HepG2 (cell line): ENCODE data around the gene GNB1. TPM values are rescaled to one million over a fixed set of nuclear protein-coding genes. Genes with fewer than 3 reads are reported as not detected.

Experiments
- AHDC1 ChIP-seq: sonication (generic); formaldehyde crosslinking; IDR thresholded peaks from 2 replicates; pipeline ENCODE4 v1.5.1; 2020; ENCODE audit warnings: mild to moderate bottlenecking, missing genetic modification reagents, borderline replicate concordance
- CBFB ChIP-seq: sonication (generic); formaldehyde crosslinking; IDR thresholded peaks from 2 replicates; pipeline ENCODE4 v1.4.0; 2020; ENCODE audit warnings: missing genetic modification reagents
- CCAR2 ChIP-seq: fragments of 200-400 bp; formaldehyde crosslinking; optimal IDR thresholded peaks from 2 replicates; pipeline ENCODE3; 2018; ENCODE audit warnings: low read depth, mild to moderate bottlenecking, low read length, moderate library complexity
- EEA1 ChIP-seq: sonication (generic); formaldehyde crosslinking; IDR thresholded peaks from 2 replicates; pipeline ENCODE4 v1.5.1; 2020; ENCODE audit warnings: mild to moderate bottlenecking, missing genetic modification reagents, borderline replicate concordance
- ETV6 ChIP-seq: sonication (generic); formaldehyde crosslinking; conservative IDR thresholded peaks from 2 replicates; pipeline ENCODE4 v1.4.0; 2020; ENCODE audit warnings: missing genetic modification reagents
- GMEB1 ChIP-seq: sonication (generic); formaldehyde crosslinking; IDR thresholded peaks from 2 replicates; pipeline ENCODE4 v1.5.1; 2020; ENCODE audit warnings: missing genetic modification reagents, mild to moderate bottlenecking, borderline replicate concordance
- HNRNPLL ChIP-seq: fragments of 200-400 bp; formaldehyde crosslinking; IDR thresholded peaks from 2 replicates; pipeline ENCODE4 v1.6.1; 2017; ENCODE audit warnings: mild to moderate bottlenecking, low read depth, low read length; ENCODE audit not compliant: poor library complexity, severe bottlenecking
- IKZF5 ChIP-seq: IDR thresholded peaks from 2 replicates; pipeline ENCODE4 v1.6.1; 2018; ENCODE audit warnings: missing genetic modification reagents, mild to moderate bottlenecking, missing compliant biosample characterization
- MAX ChIP-seq: IDR thresholded peaks from 2 replicates; pipeline ENCODE4 v1.6.1; 2012; ENCODE audit warnings: inconsistent platforms
- PHF8 ChIP-seq: sonication (generic); formaldehyde crosslinking; IDR thresholded peaks from 2 replicates; pipeline ENCODE4 v1.5.0; 2020; ENCODE audit warnings: missing genetic modification reagents
- POLR2A ChIP-seq, 2 experiments: IDR thresholded peaks; 2 replicates each; pipeline ENCODE4 v1.6.1; 2011; ENCODE audit warnings: low read depth in 2 of 2, low read length in 2 of 2, mild to moderate bottlenecking in 1 of 2, moderate library complexity in 1 of 2; ENCODE audit not compliant: insufficient read depth in 1 of 2
- TAF1 ChIP-seq: sonication (generic); formaldehyde crosslinking; IDR thresholded peaks from 2 replicates; pipeline ENCODE4 v1.4.0; 2020; ENCODE audit warnings: missing genetic modification reagents
- TAF15 ChIP-seq: fragments of 200-400 bp; formaldehyde crosslinking; IDR thresholded peaks from one replicate; pipeline ENCODE4 v1.6.1; 2018; ENCODE audit warnings: mild to moderate bottlenecking, low read depth, low read length; ENCODE audit not compliant: poor library complexity, severe bottlenecking
- TFDP1 ChIP-seq: IDR thresholded peaks from 2 replicates; pipeline ENCODE4 v1.6.1; 2016; ENCODE audit warnings: missing compliant biosample characterization, missing genetic modification reagents, borderline replicate concordance
- ZEB1 ChIP-seq: IDR thresholded peaks from 2 replicates; pipeline ENCODE4 v1.6.1; 2012; ENCODE audit warnings: mild to moderate bottlenecking, low read depth, inconsistent platforms; ENCODE audit not compliant: insufficient replicate concordance
- ZNF235 ChIP-seq: sonication (generic); formaldehyde crosslinking; IDR thresholded peaks from 2 replicates; pipeline ENCODE4 v1.8.1; 2023; ENCODE audit warnings: mild to moderate bottlenecking, missing genetic modification reagents, borderline replicate concordance
- ZNF607 ChIP-seq: sonication (generic); formaldehyde crosslinking; IDR thresholded peaks from 2 replicates; pipeline ENCODE4 v1.5.1; 2020; ENCODE audit warnings: missing genetic modification reagents, mild to moderate bottlenecking, borderline replicate concordance
- ZNF616 ChIP-seq: sonication (generic); formaldehyde crosslinking; IDR thresholded peaks from 2 replicates; pipeline ENCODE4 v1.5.0; 2020; ENCODE audit warnings: low read depth, mild to moderate bottlenecking, missing genetic modification reagents
- polyA plus RNA-seq, 8 experiments: library from polyadenylated mRNA; depleted of rRNA in 3 of 8; stranded (reverse) in 7 of 8; unstranded in 1 of 8; fragments of >200 nt; fragmentation: Illumina TruSeq in 4 of 8; extraction: Trizol in 4 of 8; gene quantifications; 2 replicates each; pipeline versions ENCODE4 v1.2.1 to v1.2.3, GENCODE V29; 2011 to 2016; ENCODE audit warnings: low read depth in 4 of 8, missing spikeins in 1 of 8, mixed read lengths in 1 of 8; ENCODE audit not compliant: insufficient read depth in 1 of 8
- total RNA-seq, 5 experiments: library from RNA; depleted of rRNA; stranded (reverse); fragments of >200 nt; fragmentation: Illumina TruSeq; extraction: Trizol; gene quantifications; 2 replicates each; pipeline ENCODE4 v1.2.3, GENCODE V29; 2016; ENCODE audit warnings: low read depth in 1 of 5

Gene GNB1
- total and polyA plus RNA-seq, 2 of the 13 experiments (the other 11 are each of a cell fraction or from before 2014, with no cell fraction given) = 66.2 to 327 TPM

- peak; percentile 48; the same call in 1 of the 2 replicates for TF ChIP-seq ZNF607
- TF ChIP-seq CBFB (CRISPR knock-in tag) = 0 out of 2 replicates have a peak, but pooled peaks have one; percentile 20
- TF ChIP-seq POLR2A (IDR thresholded peaks at IDR 0.05; ENCODE audit: insufficient read depth in 1 of 2, low read depth in 2 of 2, low read length in 2 of 2) = no peak
- peak; percentile 67; the same call in 1 of the 2 replicates for TF ChIP-seq TFDP1 (CRISPR knock-in tag)
- peak; percentile 74 for TF ChIP-seq MAX
- peak; percentile 60; the same call in 1 of the 2 replicates for TF ChIP-seq ETV6 (CRISPR knock-in tag)
- peak; percentile 29 for TF ChIP-seq TAF15
- peak; percentile 43 for TF ChIP-seq ZEB1
- TF ChIP-seq AHDC1 (CRISPR knock-in tag) = no peak
- peak; percentile 6; the same call in 1 of the 2 replicates for TF ChIP-seq ZNF616 (CRISPR knock-in tag)
- TF ChIP-seq TAF1 (CRISPR knock-in tag) = 0 out of 2 replicates have a peak, but pooled peaks have one; percentile 39
- peak; percentile 37 for TF ChIP-seq HNRNPLL
- peak; percentile 97 for TF ChIP-seq GMEB1
- TF ChIP-seq CCAR2 = no peak
- peak; percentile 55; the same call in 1 of the 2 replicates for TF ChIP-seq PHF8 (CRISPR knock-in tag)
- peak; percentile 21; the same call in 1 of the 2 replicates for TF ChIP-seq ZNF235
- no peak for TF ChIP-seq IKZF5
- TF ChIP-seq EEA1 (CRISPR knock-in tag) = no peak
Measured at GRCh38 chr1:1890506-1891348, at the start of gene GNB1 (continued).
